GM23248 (cell line): ENCODE measurements around the gene GP1BA.

ENCODE experiments used
- EZH2 ChIP-seq: fragments of 200-600 bp; sonication (generic); IDR thresholded peaks from 2 replicates; pipeline ENCODE4 v1.6.1; 2018; ENCODE audit warnings: antibody characterized with exemption, mild to moderate bottlenecking; ENCODE audit not compliant: insufficient read depth, poor library complexity, severe bottlenecking
- EZH2phosphoT487 ChIP-seq: fragments of 200-600 bp; sonication (generic); IDR thresholded peaks from 2 replicates; pipeline ENCODE4 v1.6.1; 2018; ENCODE audit warnings: antibody characterized with exemption, moderate library complexity, mild to moderate bottlenecking, low read depth; ENCODE audit not compliant: insufficient read depth

DNA sequence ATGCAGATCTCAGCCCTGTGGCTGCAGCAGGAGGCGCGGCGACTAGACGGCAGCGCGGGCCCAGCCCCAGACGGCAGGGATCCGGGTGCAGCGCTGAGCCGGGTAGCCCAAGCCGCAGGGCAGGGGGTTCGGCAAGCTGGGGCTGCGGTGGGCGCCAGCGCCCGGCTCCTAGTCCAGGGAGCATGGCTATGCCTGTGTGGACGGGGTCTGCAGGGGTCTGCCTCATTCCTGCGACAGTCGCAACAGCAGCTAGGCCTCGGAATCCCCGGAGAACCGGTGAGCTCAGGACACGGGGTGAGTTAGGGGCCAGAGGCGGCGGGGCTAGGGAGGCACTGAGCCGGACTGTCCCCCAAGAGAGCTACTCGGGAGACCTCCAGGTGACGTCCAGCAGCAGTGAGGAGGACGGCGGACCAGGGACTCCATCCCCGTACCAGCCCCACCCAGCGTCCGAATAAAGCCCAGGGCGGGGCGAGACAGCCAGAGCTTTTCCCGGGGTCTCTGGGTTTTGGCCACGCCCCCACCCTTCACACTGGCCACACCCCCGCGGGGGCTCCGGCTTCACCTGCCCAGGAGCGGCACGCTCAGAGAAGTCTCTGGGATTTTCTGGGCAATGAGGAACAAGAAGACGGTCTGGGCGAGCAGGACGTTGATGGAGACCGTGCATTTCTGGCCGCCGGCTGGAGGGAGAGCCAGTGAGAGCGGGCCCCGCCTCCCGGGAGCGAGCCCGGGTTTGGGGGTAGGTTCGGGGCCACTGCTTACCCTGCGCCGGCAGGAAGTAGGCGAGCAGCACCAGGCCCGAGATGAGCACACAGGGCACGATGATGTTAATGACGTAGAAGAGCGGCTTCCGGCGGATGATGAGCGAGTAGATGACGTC lies 31.6 kb upstream of the GP1BA start:
- TF ChIP-seq EZH2 (no peak), EZH2phosphoT487 (no peak)
